HL-60 (cell line): ENCODE results near the gene FAM124A.

Source experiments
- DNase-seq, 2 experiments: peaks; one replicate each; pipeline ENCODE4 v3.0.0-alpha.2; 2010 to 2020; ENCODE audit warnings: low read depth in 1 of 2, low spot score in 1 of 2
- H3K27ac ChIP-seq: fragments of 250-450 bp; sonication (Bioruptor Pico); replicated peaks from 2 replicates; pipeline ENCODE4 v1.5.1; 2020; ENCODE audit warnings: mild to moderate bottlenecking, moderate library complexity
- H3K27me3 ChIP-seq: fragments of 250-450 bp; sonication (Bioruptor Pico); 2 replicates; pipeline ENCODE4 v1.5.1; 2021; ENCODE audit warnings: mild to moderate bottlenecking, moderate library complexity; ENCODE audit not compliant: insufficient read depth, poor library complexity, severe bottlenecking
- H3K4me3 ChIP-seq: replicated peaks from 2 replicates; pipeline ENCODE4 v1.5.1; 2011; ENCODE audit warnings: mild to moderate bottlenecking, control low read depth, low read length; ENCODE audit not compliant: insufficient read depth
- CTCF ChIP-seq: IDR thresholded peaks from one replicate; pipeline ENCODE4 v1.5.1; 2011; ENCODE audit warnings: low read length, control low read depth, inconsistent platforms; ENCODE audit not compliant: insufficient read depth
- GABPA ChIP-seq: IDR thresholded peaks from 2 replicates; pipeline ENCODE4 v1.6.1; 2012; ENCODE audit warnings: low read depth
- POLR2AphosphoS5 ChIP-seq: IDR thresholded peaks from 2 replicates; pipeline ENCODE4 v1.6.1; 2012; ENCODE audit warnings: low read depth
- REST ChIP-seq: IDR thresholded peaks from 2 replicates; pipeline ENCODE4 v1.6.1; 2012; ENCODE audit warnings: low read depth; ENCODE audit not compliant: insufficient replicate concordance
- SPI1 ChIP-seq: IDR thresholded peaks from 2 replicates; pipeline ENCODE4 v1.6.1; 2012; ENCODE audit warnings: low read depth, mild to moderate bottlenecking, borderline replicate concordance

FAM124A gene

GRCh38 chr13:51297556-51297955, 75.4 kb downstream of the FAM124A start:
- no peak overlapping the region for H3K27ac ChIP-seq
- DNase-seq = no peak
- no peak for TF ChIP-seq CTCF
- no peak for TF ChIP-seq REST
- TF ChIP-seq SPI1 = no peak
- no peak for TF ChIP-seq GABPA
- TF ChIP-seq POLR2AphosphoS5 = no peak
- H3K27me3 ChIP-seq = no peaks in the 10 kb centered on the region
- no peak overlapping the region for H3K4me3 ChIP-seq

- DNase-seq = no peak
- Histone ChIP-seq H3K4me3 (no peak overlapping the region), H3K27me3 (no peaks in the 10 kb centered on the region), H3K27ac (no peak overlapping the region)
- TF ChIP-seq CTCF (no peak), SPI1 (no peak), REST (no peak), POLR2AphosphoS5 (no peak), GABPA (no peak)
Observed at GRCh38 chr13:51298812-51299211, 76.6 kb downstream of the FAM124A start.

- no peak for TF ChIP-seq POLR2AphosphoS5
- no peak for TF ChIP-seq SPI1
- TF ChIP-seq REST = no peak
- no peak for TF ChIP-seq GABPA
- TF ChIP-seq CTCF = no peak
- DNase-seq = no peak
- Histone ChIP-seq H3K27me3 (no peaks in the 10 kb centered on the region), H3K4me3 (no peak overlapping the region), H3K27ac (no peak overlapping the region)
Observed at GRCh38 chr13:51303063-51303552, 80.9 kb downstream of the FAM124A start.
